ENCODE measurements around the gene C6orf136.
"Not testable (repeated sequence)": the region's sequence is repeated elsewhere in the genome, so short reads cannot be mapped to it uniquely, and the experiment has no call there.

- peak; percentile 81 to 82 for TF ChIP-seq CTCF (conservative IDR thresholded peaks at IDR 0.05 in 1 of 2, IDR thresholded peaks at IDR 0.05 in 1 of 2; ENCODE audit: extremely low read depth in 1 of 2, insufficient read depth in 1 of 2, low read depth in 1 of 2, low read length in 2 of 2)
- not testable (repeated sequence) for TF ChIP-seq EZH2 (IDR thresholded peaks at IDR 0.05; ENCODE audit: borderline replicate concordance, low read length)
Observed at GRCh38 chr6:30597315-30598144, 49.4 kb upstream of the C6orf136 start.
